GM23338 (cell line): ENCODE measurements around the gene TNS4. TPM values are rescaled to one million over a fixed set of nuclear protein-coding genes. Genes with fewer than 3 reads are reported as not detected.

ENCODE experiments used
- ATAC-seq: fragments of 200-7000 bp; cut with Tn5 transposase; 3 replicates; pipeline ENCODE4 v1.9.1; 2020
- DNase-seq: peaks from one replicate; pipeline ENCODE4 v3.0.0-alpha.2; 2015; ENCODE audit warnings: low spot score
- H2AFZ ChIP-seq: fragments of 200-600 bp; sonication (generic); 2 replicates; pipeline ENCODE4 v1.8.0; 2016; ENCODE audit warnings: antibody characterized with exemption, mild to moderate bottlenecking, moderate library complexity
- H3F3A ChIP-seq: fragments of 200-600 bp; sonication (generic); replicated peaks from 2 replicates; pipeline ENCODE4 v1.8.0; 2017; ENCODE audit warnings: antibody characterized with exemption, mixed run types, low read depth
- H3K27ac ChIP-seq: fragments of 200-600 bp; sonication (generic); 2 replicates; pipeline ENCODE4 v1.6.1; 2016; ENCODE audit warnings: low read depth
- H3K27me3 ChIP-seq: fragments of 200-600 bp; sonication (generic); 2 replicates; pipeline ENCODE4 v1.8.0; 2016; ENCODE audit warnings: mild to moderate bottlenecking, mixed run types, moderate library complexity; ENCODE audit not compliant: insufficient read depth
- H3K36me3 ChIP-seq: fragments of 200-600 bp; sonication (generic); 2 replicates; pipeline ENCODE4 v1.8.0; 2016; ENCODE audit warnings: mild to moderate bottlenecking; ENCODE audit not compliant: insufficient read depth
- H3K4me1 ChIP-seq: fragments of 200-600 bp; sonication (generic); 2 replicates; pipeline ENCODE4 v1.8.0; 2016; ENCODE audit warnings: mild to moderate bottlenecking, moderate library complexity; ENCODE audit not compliant: insufficient read depth
- H3K4me2 ChIP-seq: fragments of 200-600 bp; sonication (generic); 2 replicates; pipeline ENCODE4 v1.7.1; 2017; ENCODE audit warnings: mixed run types
- H3K4me3 ChIP-seq: fragments of 200-600 bp; sonication (generic); 2 replicates; pipeline ENCODE4 v1.6.1; 2016; ENCODE audit warnings: mixed run types
- H3K79me2 ChIP-seq: fragments of 200-600 bp; sonication (generic); replicated peaks from 2 replicates; pipeline ENCODE4 v1.8.0; 2017; ENCODE audit warnings: mild to moderate bottlenecking; ENCODE audit not compliant: insufficient read depth
- H3K9me2 ChIP-seq: fragments of 200-600 bp; sonication (generic); 2 replicates; pipeline ENCODE4 v1.8.0; 2017; ENCODE audit not compliant: insufficient read depth
- H4K20me1 ChIP-seq: fragments of 200-600 bp; sonication (generic); replicated peaks from 2 replicates; pipeline ENCODE4 v1.8.0; 2017; ENCODE audit warnings: mild to moderate bottlenecking; ENCODE audit not compliant: insufficient read depth
- H3K27ac Mint-ChIP-seq: 2 replicates; pipeline ENCODE4 v1.8.0; 2020; ENCODE audit warnings: inconsistent platforms, mild to moderate bottlenecking, moderate library complexity, mixed read lengths
- H3K27me3 Mint-ChIP-seq: 3 replicates; pipeline ENCODE4 v1.8.0; 2022; ENCODE audit warnings: low read depth, mild to moderate bottlenecking, moderate library complexity, mixed read lengths, inconsistent platforms; ENCODE audit not compliant: insufficient read depth, poor library complexity
- H3K36me3 Mint-ChIP-seq: 3 replicates; pipeline ENCODE4 v1.8.0; 2021; ENCODE audit warnings: low read depth, mild to moderate bottlenecking, inconsistent platforms, moderate library complexity, mixed read lengths
- H3K4me1 Mint-ChIP-seq: 3 replicates; pipeline ENCODE4 v1.8.0; 2020; ENCODE audit warnings: mild to moderate bottlenecking, inconsistent platforms, mixed read lengths
- H3K4me3 Mint-ChIP-seq: 3 replicates; pipeline ENCODE4 v1.8.0; 2021; ENCODE audit warnings: moderate library complexity, mild to moderate bottlenecking, inconsistent platforms, mixed read lengths
- H3K9me3 Mint-ChIP-seq: 3 replicates; pipeline ENCODE4 v1.8.0; 2020; ENCODE audit warnings: moderate library complexity, mild to moderate bottlenecking, inconsistent platforms, mixed read lengths
- EZH2 ChIP-seq: fragments of 200-600 bp; sonication (generic); IDR thresholded peaks from one replicate; pipeline ENCODE4 v1.8.0; 2017; ENCODE audit warnings: antibody characterized with exemption, mild to moderate bottlenecking, low read depth; ENCODE audit not compliant: unreplicated experiment
- EZH2phosphoT487 ChIP-seq: fragments of 200-600 bp; sonication (generic); IDR thresholded peaks from one replicate; pipeline ENCODE4 v1.8.1; 2018; ENCODE audit warnings: antibody characterized with exemption; ENCODE audit not compliant: unreplicated experiment
- JUNB ChIP-seq: IDR thresholded peaks from one replicate; pipeline ENCODE4 v1.6.1; 2016; ENCODE audit warnings: antibody characterized with exemption; ENCODE audit not compliant: unreplicated experiment
- NANOG ChIP-seq: IDR thresholded peaks from 2 replicates; pipeline ENCODE4 v1.6.1; 2016; ENCODE audit warnings: antibody characterized with exemption, borderline replicate concordance
- POLR2AphosphoS5 ChIP-seq: IDR thresholded peaks from 2 replicates; pipeline ENCODE4 v1.6.1; 2016; ENCODE audit warnings: antibody characterized with exemption, low read depth
- STAT1 ChIP-seq: IDR thresholded peaks from one replicate; pipeline ENCODE4 v1.6.1; 2016; ENCODE audit warnings: antibody characterized with exemption; ENCODE audit not compliant: unreplicated experiment
- ZNF114 ChIP-seq: fragments of 250-450 bp; sonication (Bioruptor Pico); IDR thresholded peaks from 2 replicates; pipeline ENCODE4 v1.5.0; 2020; ENCODE audit warnings: mild to moderate bottlenecking, moderate library complexity
- ZNF331 ChIP-seq: fragments of 250-450 bp; sonication (Bioruptor Pico); IDR thresholded peaks from 2 replicates; pipeline ENCODE4 v1.5.0; 2020; ENCODE audit warnings: low read depth, mild to moderate bottlenecking, moderate library complexity
- polyA plus RNA-seq: library from polyadenylated mRNA; unstranded; fragments of >200 nt; fragmentation: Nextera tagmentation; extraction: Ambion mirVana; gene quantifications from 2 replicates; pipeline ENCODE4 v1.2.1, GENCODE V29; 2016
- total RNA-seq: library from RNA; depleted of rRNA; stranded (reverse); fragments of >200 nt; shearing (Covaris generic); gene quantifications from 2 replicates; pipeline ENCODE4 v1.2.3, GENCODE V29; 2014
- TF ChIP-seq, protein P1 (sequence below): fragments of 250-450 bp; sonication (Bioruptor Pico); IDR thresholded peaks from 2 replicates; pipeline ENCODE4 v1.5.0; 2020; ENCODE audit warnings: mild to moderate bottlenecking, moderate library complexity
- TF ChIP-seq, protein P2 (sequence below): IDR thresholded peaks from one replicate; pipeline ENCODE4 v1.6.1; 2018; ENCODE audit warnings: antibody characterized with exemption; ENCODE audit not compliant: unreplicated experiment
- TF ChIP-seq, protein P3 (sequence below), 2 experiments: fragments of 200-600 bp in 1 of 2; sonication (generic) in 1 of 2; conservative IDR thresholded peaks; 2 replicates each; pipeline versions ENCODE4 v1.5.1 to v1.6.1; 2016 to 2017; ENCODE audit warnings: antibody characterized with exemption in 2 of 2, low read depth in 2 of 2, mild to moderate bottlenecking in 2 of 2, moderate library complexity in 1 of 2

The TNS4 gene
- total and polyA plus RNA-seq, 2 experiments from 2014 or later = 0.31 to 4.9 TPM

DNA sequence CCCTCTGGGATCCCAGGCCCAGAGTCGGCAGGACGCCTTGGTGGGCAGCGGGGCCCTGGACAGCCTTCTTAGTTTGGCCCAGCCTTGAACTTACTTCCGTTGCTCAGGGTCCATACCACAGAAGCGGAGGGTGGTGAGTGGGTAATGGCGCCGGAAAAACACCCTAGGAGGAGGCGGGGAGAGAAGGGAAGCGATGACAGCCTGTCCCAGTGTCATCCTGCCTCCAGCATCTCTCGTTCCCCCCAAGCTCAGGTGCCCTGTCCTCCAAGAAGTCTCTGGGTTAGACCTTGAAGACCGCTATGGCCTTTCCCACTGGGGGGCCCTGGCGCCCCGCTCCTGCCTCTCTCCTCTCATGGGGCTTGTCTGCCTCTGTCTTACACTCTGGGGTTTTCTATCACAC, 22.9 kb downstream of the TNS4 start (continued):
- TF ChIP-seq, protein P1, sequence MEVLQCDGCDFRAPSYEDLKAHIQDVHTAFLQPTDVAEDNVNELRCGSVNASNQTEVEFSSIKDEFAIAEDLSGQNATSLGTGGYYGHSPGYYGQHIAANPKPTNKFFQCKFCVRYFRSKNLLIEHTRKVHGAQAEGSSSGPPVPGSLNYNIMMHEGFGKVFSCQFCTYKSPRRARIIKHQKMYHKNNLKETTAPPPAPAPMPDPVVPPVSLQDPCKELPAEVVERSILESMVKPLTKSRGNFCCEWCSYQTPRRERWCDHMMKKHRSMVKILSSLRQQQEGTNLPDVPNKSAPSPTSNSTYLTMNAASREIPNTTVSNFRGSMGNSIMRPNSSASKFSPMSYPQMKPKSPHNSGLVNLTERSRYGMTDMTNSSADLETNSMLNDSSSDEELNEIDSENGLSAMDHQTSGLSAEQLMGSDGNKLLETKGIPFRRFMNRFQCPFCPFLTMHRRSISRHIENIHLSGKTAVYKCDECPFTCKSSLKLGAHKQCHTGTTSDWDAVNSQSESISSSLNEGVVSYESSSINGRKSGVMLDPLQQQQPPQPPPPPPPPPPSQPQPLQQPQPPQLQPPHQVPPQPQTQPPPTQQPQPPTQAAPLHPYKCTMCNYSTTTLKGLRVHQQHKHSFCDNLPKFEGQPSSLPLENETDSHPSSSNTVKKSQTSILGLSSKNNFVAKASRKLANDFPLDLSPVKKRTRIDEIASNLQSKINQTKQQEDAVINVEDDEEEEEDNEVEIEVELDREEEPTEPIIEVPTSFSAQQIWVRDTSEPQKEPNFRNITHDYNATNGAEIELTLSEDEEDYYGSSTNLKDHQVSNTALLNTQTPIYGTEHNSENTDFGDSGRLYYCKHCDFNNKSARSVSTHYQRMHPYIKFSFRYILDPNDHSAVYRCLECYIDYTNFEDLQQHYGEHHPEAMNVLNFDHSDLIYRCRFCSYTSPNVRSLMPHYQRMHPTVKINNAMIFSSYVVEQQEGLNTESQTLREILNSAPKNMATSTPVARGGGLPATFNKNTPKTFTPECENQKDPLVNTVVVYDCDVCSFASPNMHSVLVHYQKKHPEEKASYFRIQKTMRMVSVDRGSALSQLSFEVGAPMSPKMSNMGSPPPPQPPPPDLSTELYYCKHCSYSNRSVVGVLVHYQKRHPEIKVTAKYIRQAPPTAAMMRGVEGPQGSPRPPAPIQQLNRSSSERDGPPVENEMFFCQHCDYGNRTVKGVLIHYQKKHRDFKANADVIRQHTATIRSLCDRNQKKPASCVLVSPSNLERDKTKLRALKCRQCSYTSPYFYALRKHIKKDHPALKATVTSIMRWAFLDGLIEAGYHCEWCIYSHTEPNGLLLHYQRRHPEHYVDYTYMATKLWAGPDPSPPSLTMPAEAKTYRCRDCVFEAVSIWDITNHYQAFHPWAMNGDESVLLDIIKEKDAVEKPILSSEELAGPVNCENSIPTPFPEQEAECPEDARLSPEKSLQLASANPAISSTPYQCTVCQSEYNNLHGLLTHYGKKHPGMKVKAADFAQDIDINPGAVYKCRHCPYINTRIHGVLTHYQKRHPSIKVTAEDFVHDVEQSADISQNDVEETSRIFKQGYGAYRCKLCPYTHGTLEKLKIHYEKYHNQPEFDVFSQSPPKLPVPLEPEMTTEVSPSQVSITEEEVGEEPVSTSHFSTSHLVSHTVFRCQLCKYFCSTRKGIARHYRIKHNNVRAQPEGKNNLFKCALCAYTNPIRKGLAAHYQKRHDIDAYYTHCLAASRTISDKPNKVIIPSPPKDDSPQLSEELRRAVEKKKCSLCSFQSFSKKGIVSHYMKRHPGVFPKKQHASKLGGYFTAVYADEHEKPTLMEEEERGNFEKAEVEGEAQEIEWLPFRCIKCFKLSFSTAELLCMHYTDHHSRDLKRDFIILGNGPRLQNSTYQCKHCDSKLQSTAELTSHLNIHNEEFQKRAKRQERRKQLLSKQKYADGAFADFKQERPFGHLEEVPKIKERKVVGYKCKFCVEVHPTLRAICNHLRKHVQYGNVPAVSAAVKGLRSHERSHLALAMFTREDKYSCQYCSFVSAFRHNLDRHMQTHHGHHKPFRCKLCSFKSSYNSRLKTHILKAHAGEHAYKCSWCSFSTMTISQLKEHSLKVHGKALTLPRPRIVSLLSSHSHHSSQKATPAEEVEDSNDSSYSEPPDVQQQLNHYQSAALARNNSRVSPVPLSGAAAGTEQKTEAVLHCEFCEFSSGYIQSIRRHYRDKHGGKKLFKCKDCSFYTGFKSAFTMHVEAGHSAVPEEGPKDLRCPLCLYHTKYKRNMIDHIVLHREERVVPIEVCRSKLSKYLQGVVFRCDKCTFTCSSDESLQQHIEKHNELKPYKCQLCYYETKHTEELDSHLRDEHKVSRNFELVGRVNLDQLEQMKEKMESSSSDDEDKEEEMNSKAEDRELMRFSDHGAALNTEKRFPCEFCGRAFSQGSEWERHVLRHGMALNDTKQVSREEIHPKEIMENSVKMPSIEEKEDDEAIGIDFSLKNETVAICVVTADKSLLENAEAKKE (CRISPR knock-in tag) = no peak
- TF ChIP-seq ZNF331 (CRISPR knock-in tag) = no peak
- no peak for TF ChIP-seq NANOG
- no peak for TF ChIP-seq EZH2
- TF ChIP-seq EZH2phosphoT487 = no peak
- TF ChIP-seq JUNB = no peak
- no peak for TF ChIP-seq STAT1

DNA sequence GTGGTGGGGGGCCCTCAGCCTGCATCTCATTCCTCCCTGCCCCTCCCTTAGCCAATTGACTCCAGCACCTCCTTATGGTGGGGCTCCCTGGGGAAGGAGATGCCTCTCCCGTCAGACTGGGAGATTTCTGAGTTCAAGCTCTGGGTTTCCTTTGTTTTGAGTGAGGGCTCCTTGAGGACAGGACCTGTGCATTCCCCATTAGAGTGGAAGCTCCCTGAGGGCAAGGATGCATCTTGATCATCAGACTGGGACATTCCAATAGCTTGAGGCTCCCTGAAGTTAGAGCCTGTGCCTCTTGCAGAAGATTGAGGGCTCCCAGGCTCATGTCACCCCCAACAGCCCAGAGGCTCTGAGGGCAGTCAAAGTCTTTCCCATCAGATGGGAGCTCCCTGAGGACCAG, 23.6 kb downstream of the TNS4 start:
- no peak overlapping the region for H3K4me2 ChIP-seq
- peaks cover 11% of the 10 kb centered on the region for H3K9me3 Mint-ChIP-seq
- no peak for ATAC-seq
- no peak overlapping the region for H3K4me3 Mint-ChIP-seq
- H2AFZ ChIP-seq = no peak overlapping the region
- H3K27me3 ChIP-seq = no peaks in the 10 kb centered on the region
- H3F3A ChIP-seq = no peaks in the 10 kb centered on the region
- no peak for DNase-seq
- no peaks in the 10 kb centered on the region for H3K79me2 ChIP-seq
- H3K4me1 ChIP-seq = peaks cover 20% of the 10 kb centered on the region
- no peak overlapping the region for H3K4me3 ChIP-seq
- H3K36me3 Mint-ChIP-seq = peaks cover 9% of the 10 kb centered on the region
- no peak overlapping the region for H3K27ac Mint-ChIP-seq
- H3K27ac ChIP-seq = no peak overlapping the region
- peaks cover 26% of the 10 kb centered on the region for H3K4me1 Mint-ChIP-seq
- H3K27me3 Mint-ChIP-seq = peaks cover 16% of the 10 kb centered on the region
- no peaks in the 10 kb centered on the region for H3K9me2 ChIP-seq
- H3K36me3 ChIP-seq = no peaks in the 10 kb centered on the region
- no peaks in the 10 kb centered on the region for H4K20me1 ChIP-seq
- TF ChIP-seq ZNF114 (CRISPR knock-in tag) (no peak), JUNB (no peak), EZH2phosphoT487 (no peak), STAT1 (no peak), POLR2AphosphoS5 (no peak), NANOG (no peak)
- TF ChIP-seq, protein P2, sequence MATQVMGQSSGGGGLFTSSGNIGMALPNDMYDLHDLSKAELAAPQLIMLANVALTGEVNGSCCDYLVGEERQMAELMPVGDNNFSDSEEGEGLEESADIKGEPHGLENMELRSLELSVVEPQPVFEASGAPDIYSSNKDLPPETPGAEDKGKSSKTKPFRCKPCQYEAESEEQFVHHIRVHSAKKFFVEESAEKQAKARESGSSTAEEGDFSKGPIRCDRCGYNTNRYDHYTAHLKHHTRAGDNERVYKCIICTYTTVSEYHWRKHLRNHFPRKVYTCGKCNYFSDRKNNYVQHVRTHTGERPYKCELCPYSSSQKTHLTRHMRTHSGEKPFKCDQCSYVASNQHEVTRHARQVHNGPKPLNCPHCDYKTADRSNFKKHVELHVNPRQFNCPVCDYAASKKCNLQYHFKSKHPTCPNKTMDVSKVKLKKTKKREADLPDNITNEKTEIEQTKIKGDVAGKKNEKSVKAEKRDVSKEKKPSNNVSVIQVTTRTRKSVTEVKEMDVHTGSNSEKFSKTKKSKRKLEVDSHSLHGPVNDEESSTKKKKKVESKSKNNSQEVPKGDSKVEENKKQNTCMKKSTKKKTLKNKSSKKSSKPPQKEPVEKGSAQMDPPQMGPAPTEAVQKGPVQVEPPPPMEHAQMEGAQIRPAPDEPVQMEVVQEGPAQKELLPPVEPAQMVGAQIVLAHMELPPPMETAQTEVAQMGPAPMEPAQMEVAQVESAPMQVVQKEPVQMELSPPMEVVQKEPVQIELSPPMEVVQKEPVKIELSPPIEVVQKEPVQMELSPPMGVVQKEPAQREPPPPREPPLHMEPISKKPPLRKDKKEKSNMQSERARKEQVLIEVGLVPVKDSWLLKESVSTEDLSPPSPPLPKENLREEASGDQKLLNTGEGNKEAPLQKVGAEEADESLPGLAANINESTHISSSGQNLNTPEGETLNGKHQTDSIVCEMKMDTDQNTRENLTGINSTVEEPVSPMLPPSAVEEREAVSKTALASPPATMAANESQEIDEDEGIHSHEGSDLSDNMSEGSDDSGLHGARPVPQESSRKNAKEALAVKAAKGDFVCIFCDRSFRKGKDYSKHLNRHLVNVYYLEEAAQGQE = no peak
- TF ChIP-seq, protein P3, sequence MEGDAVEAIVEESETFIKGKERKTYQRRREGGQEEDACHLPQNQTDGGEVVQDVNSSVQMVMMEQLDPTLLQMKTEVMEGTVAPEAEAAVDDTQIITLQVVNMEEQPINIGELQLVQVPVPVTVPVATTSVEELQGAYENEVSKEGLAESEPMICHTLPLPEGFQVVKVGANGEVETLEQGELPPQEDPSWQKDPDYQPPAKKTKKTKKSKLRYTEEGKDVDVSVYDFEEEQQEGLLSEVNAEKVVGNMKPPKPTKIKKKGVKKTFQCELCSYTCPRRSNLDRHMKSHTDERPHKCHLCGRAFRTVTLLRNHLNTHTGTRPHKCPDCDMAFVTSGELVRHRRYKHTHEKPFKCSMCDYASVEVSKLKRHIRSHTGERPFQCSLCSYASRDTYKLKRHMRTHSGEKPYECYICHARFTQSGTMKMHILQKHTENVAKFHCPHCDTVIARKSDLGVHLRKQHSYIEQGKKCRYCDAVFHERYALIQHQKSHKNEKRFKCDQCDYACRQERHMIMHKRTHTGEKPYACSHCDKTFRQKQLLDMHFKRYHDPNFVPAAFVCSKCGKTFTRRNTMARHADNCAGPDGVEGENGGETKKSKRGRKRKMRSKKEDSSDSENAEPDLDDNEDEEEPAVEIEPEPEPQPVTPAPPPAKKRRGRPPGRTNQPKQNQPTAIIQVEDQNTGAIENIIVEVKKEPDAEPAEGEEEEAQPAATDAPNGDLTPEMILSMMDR (conservative IDR thresholded peaks at IDR 0.05; ENCODE audit: low read depth in 2 of 2) = no peak
